Loucy (cell line): ENCODE data around the gene AQP7.

Experiments used
- H2AFZ ChIP-seq: fragments of 200-600 bp; sonication (generic); 2 replicates; pipeline ENCODE4 v1.6.0; 2016; ENCODE audit warnings: antibody characterized with exemption, mild to moderate bottlenecking, low read length, moderate library complexity
- H3F3A ChIP-seq: fragments of 200-600 bp; 2 replicates; pipeline ENCODE4 v1.6.0; 2016; ENCODE audit warnings: antibody characterized with exemption, low read depth, mild to moderate bottlenecking
- H3K27me3 ChIP-seq: fragments of 200-600 bp; sonication (generic); 2 replicates; pipeline ENCODE4 v1.6.1; 2014; ENCODE audit warnings: low read length, mild to moderate bottlenecking; ENCODE audit not compliant: insufficient read depth, poor library complexity, severe bottlenecking
- H3K36me3 ChIP-seq: fragments of 200-600 bp; sonication (generic); 2 replicates; pipeline ENCODE4 v1.6.1; 2016; ENCODE audit warnings: low read length; ENCODE audit not compliant: insufficient read depth
- H3K4me1 ChIP-seq: fragments of 200-600 bp; sonication (generic); 2 replicates; pipeline ENCODE4 v1.5.1; 2014; ENCODE audit warnings: low read length, mild to moderate bottlenecking; ENCODE audit not compliant: insufficient read depth, poor library complexity, severe bottlenecking
- H3K4me2 ChIP-seq: fragments of 200-600 bp; sonication (generic); 2 replicates; pipeline ENCODE4 v1.6.0; 2014; ENCODE audit warnings: antibody characterized with exemption, low read length, low read depth, mild to moderate bottlenecking; ENCODE audit not compliant: poor library complexity, severe bottlenecking
- H3K4me3 ChIP-seq: fragments of 200-600 bp; sonication (generic); 2 replicates; pipeline ENCODE4 v1.5.1; 2014; ENCODE audit warnings: low read length, mild to moderate bottlenecking, mixed read lengths; ENCODE audit not compliant: poor library complexity, severe bottlenecking
- H3K79me2 ChIP-seq: fragments of 200-600 bp; sonication (generic); 2 replicates; pipeline ENCODE4 v1.6.1; 2014; ENCODE audit warnings: low read length; ENCODE audit not compliant: insufficient read depth
- H3K9ac ChIP-seq: fragments of 200-600 bp; sonication (generic); 2 replicates; pipeline ENCODE4 v1.6.0; 2014; ENCODE audit warnings: mild to moderate bottlenecking, low read depth, low read length, moderate library complexity; ENCODE audit not compliant: poor library complexity, severe bottlenecking
- H3K9me2 ChIP-seq: fragments of 200-600 bp; sonication (generic); replicated peaks from 2 replicates; pipeline ENCODE4 v1.6.1; 2016; ENCODE audit warnings: low read depth, low read length, mixed read lengths
- H3K9me3 ChIP-seq: fragments of 200-600 bp; sonication (generic); 2 replicates; pipeline ENCODE4 v1.6.1; 2014; ENCODE audit warnings: mild to moderate bottlenecking, antibody characterized with exemption, low read length, low read depth; ENCODE audit not compliant: insufficient read depth
- H4K20me1 ChIP-seq: fragments of 200-600 bp; sonication (generic); 2 replicates; pipeline ENCODE4 v1.6.0; 2014; ENCODE audit warnings: antibody characterized with exemption, low read length, mild to moderate bottlenecking; ENCODE audit not compliant: insufficient read depth, poor library complexity, severe bottlenecking
- CTCF ChIP-seq: fragments of 200-600 bp; sonication (generic); conservative IDR thresholded peaks from 2 replicates; pipeline ENCODE4 v1.5.1; 2014; ENCODE audit warnings: mild to moderate bottlenecking, antibody characterized with exemption, low read length
- EZH2phosphoT487 ChIP-seq: fragments of 200-600 bp; IDR thresholded peaks from 2 replicates; pipeline ENCODE4 v1.6.1; 2018; ENCODE audit warnings: antibody characterized with exemption, mild to moderate bottlenecking, moderate library complexity, borderline replicate concordance

Gene AQP7

GRCh38 chr9:33377089-33377715, 25.2 kb downstream of the AQP7 start:
- H3K4me1 ChIP-seq: no peaks in the 10 kb centered on the region
- no peak overlapping the region for H2AFZ ChIP-seq
- no peak overlapping the region for H3K4me3 ChIP-seq
- no peaks in the 10 kb centered on the region for H3K9me3 ChIP-seq
- TF ChIP-seq EZH2phosphoT487: no peak
- TF ChIP-seq CTCF: no peak
- H3K9ac ChIP-seq: no peak overlapping the region
- no peaks in the 10 kb centered on the region for H3F3A ChIP-seq
- no peaks in the 10 kb centered on the region for H4K20me1 ChIP-seq
- H3K4me2 ChIP-seq: no peak overlapping the region
- no peaks in the 10 kb centered on the region for H3K9me2 ChIP-seq
- no peaks in the 10 kb centered on the region for H3K79me2 ChIP-seq
- no peaks in the 10 kb centered on the region for H3K36me3 ChIP-seq
- H3K27me3 ChIP-seq: no peaks in the 10 kb centered on the region

GRCh38 chr9:33375841-33376321, 26.5 kb downstream of the AQP7 start:
- Histone ChIP-seq H3K9me2 (no peaks in the 10 kb centered on the region), H3K27me3 (no peaks in the 10 kb centered on the region), H3K4me3 (no peak overlapping the region), H3K9ac (no peak overlapping the region), H3K4me2 (no peak overlapping the region), H3K36me3 (peaks cover 9% of the 10 kb centered on the region; the same call in 1 of the 2 replicates), H3K79me2 (no peaks in the 10 kb centered on the region), H3F3A (no peaks in the 10 kb centered on the region), H4K20me1 (no peaks in the 10 kb centered on the region), H3K4me1 (no peaks in the 10 kb centered on the region), H2AFZ (no peak overlapping the region), H3K9me3 (no peaks in the 10 kb centered on the region)
- TF ChIP-seq CTCF (no peak), EZH2phosphoT487 (no peak)

- no peaks in the 10 kb centered on the region for H3K4me1 ChIP-seq
- no peak overlapping the region for H3K9ac ChIP-seq
Measured at GRCh38 chr9:33375238-33375840, 27.0 kb downstream of the AQP7 start.

More at GRCh38 chr9:33375238-33375840, 27.0 kb downstream of the AQP7 start:
- Histone ChIP-seq H2AFZ (no peak overlapping the region), H3K27me3 (no peaks in the 10 kb centered on the region), H4K20me1 (no peaks in the 10 kb centered on the region), H3K9me3 (no peaks in the 10 kb centered on the region), H3K36me3 (peaks cover 14% of the 10 kb centered on the region; the same call in 1 of the 2 replicates), H3K9me2 (no peaks in the 10 kb centered on the region), H3K4me3 (no peak overlapping the region), H3K79me2 (no peaks in the 10 kb centered on the region), H3K4me2 (no peak overlapping the region), H3F3A (no peaks in the 10 kb centered on the region)
- TF ChIP-seq CTCF: no peak
- no peak for TF ChIP-seq EZH2phosphoT487
